HCT116 (cell line): ENCODE data around the gene ATN1.

Experiments
- POLR2A ChIP-seq: IDR thresholded peaks from 2 replicates; pipeline ENCODE4 v1.7.0; 2011; ENCODE audit warnings: borderline replicate concordance; ENCODE audit not compliant: insufficient read depth, insufficient read length; ENCODE audit errors: extremely low read depth
- TF ChIP-seq, protein P1 (sequence below), 3 experiments: fragments of 200-600 bp in 1 of 3; sonication (generic) in 1 of 3; IDR thresholded peaks in 2 of 3; conservative IDR thresholded peaks in 1 of 3; 2 replicates each; pipeline ENCODE4 v1.5.1; 2012 to 2017; ENCODE audit warnings: low read depth in 2 of 3, low read length in 2 of 3, antibody characterized with exemption in 1 of 3, borderline replicate concordance in 1 of 3, control low read depth in 1 of 3, mild to moderate bottlenecking in 1 of 3, mixed read lengths in 1 of 3, mixed run types in 1 of 3, moderate library complexity in 1 of 3; ENCODE audit not compliant: insufficient read depth in 1 of 3

- no peak for TF ChIP-seq POLR2A
- TF ChIP-seq, protein P1, sequence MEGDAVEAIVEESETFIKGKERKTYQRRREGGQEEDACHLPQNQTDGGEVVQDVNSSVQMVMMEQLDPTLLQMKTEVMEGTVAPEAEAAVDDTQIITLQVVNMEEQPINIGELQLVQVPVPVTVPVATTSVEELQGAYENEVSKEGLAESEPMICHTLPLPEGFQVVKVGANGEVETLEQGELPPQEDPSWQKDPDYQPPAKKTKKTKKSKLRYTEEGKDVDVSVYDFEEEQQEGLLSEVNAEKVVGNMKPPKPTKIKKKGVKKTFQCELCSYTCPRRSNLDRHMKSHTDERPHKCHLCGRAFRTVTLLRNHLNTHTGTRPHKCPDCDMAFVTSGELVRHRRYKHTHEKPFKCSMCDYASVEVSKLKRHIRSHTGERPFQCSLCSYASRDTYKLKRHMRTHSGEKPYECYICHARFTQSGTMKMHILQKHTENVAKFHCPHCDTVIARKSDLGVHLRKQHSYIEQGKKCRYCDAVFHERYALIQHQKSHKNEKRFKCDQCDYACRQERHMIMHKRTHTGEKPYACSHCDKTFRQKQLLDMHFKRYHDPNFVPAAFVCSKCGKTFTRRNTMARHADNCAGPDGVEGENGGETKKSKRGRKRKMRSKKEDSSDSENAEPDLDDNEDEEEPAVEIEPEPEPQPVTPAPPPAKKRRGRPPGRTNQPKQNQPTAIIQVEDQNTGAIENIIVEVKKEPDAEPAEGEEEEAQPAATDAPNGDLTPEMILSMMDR (IDR thresholded peaks at IDR 0.05 in 2 of 3, conservative IDR thresholded peaks at IDR 0.05 in 1 of 3; ENCODE audit: borderline replicate concordance in 1 of 3, insufficient read depth in 1 of 3, low read depth in 2 of 3, low read length in 2 of 3) = no peak
Observed at GRCh38 chr12:6952121-6952862, 24.5 kb downstream of the ATN1 start.
